ENCODE data around the gene USP53.
"Not testable (repeated sequence)": the region's sequence is repeated elsewhere in the genome, so short reads cannot be mapped to it uniquely, and the experiment has no call there.

USP53 gene

DNA sequence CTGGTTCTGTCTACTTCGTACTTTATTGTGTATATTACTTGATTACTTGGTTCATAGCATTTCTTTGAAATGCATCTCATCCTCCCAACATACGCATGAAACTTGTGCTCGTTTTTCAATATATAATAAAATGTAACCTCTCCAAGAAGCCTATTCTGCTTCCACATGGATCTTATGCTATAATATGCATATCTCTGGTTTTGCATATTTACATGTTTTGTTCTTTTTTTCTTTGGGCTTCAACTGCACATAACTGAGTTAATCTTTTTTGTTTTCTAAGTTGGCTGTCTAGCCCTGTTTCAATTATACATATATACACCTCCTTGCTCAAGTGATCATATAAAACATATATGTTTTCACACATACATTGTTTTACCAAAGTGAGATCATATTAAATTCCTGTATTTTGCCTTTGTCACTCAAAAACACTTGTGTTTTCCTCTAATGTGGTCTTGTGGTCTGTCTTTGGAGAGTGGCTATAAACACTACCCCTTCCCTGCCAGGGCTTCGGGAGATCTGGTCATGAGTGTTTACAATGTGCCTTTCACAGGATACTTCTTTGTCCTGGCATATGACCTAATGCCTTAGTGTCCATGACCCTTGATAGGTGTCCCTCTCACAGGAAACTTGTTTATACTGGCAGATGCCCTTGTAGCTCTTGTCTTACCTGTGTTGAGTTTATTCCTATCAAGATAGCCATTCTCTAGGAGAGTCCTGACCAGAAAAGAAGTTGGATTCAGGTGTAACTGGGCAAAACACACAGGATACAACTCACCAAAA, 17.6 kb downstream of the USP53 start:
- no peak for DNase-seq

- DNase-seq: no peak
These were observed 19.0 kb downstream of the USP53 start for GRCh38 chr4:119231491-119231890.

GRCh38 chr4:119232286-119232685, 19.8 kb downstream of the USP53 start:
- no peak for DNase-seq

DNA sequence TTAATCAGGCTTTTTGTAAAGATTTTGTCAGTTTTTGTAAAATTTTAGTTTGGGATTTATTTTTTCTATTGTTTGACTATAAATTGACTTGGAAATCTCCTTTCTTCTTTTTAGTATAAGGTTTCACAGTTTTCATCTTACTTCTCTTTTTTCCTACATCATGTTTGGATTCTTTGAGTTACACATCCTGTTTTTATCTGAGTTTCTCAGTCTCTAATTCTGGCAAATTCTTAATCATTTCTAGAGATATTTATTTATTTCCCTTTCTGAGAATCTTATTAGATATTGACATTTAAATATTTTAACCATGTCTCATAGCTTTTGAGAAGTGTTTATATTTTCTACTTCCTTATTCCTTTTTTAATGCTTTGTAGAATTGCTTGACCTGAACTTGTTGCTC, 20.7 kb downstream of the USP53 start:
- no peak for DNase-seq

- DNase-seq: no peak
These were observed 21.2 kb downstream of the USP53 start for GRCh38 chr4:119233750-119234149.

DNA sequence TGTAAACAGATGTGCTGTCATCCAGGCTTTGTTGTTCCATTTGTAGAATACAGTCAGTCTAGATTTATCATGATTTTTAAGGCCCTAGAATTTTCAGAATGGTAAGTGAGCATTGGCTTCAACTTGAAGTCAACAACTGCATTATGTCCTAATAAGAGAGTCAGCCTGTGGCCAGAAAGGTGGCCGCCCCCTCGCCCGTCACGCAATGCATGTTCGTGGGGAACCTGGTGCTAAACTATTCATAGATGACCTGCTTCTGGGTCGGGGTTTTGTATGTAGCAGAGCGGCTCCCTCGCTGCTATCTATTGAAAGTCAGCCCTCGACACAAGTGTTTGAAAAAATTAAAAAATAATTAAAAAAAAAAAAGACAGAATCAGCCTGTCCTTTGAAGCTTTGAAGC, 24.7 kb downstream of the USP53 start:
- no peak for DNase-seq

- DNase-seq: no peak
These were observed 25.1 kb downstream of the USP53 start for GRCh38 chr4:119237642-119238041.

GRCh38 chr4:119238068-119238722, 25.7 kb downstream of the USP53 start:
- DNase-seq: no peak

- no peak for DNase-seq
These were observed 27.6 kb downstream of the USP53 start for GRCh38 chr4:119240128-119240527.

DNA sequence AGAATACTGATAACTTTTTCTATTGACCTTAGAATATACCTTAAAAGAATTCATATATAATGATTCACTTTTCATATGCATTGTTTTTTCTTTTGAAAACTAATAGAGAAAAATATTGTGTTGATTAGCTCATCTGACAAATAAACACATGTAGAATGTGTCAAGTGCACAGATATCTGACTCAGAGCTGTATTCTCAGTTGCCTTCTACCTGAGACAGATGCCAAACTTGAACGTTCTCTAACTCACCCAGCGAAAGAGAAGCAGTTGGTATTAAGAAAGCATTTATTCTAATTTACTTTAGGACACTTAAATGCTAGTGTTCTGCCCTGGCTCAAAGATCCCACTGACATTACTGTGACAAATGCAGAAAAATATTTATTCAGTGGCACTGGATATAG, 28.1 kb downstream of the USP53 start:
- no peak for DNase-seq

GRCh38 chr4:119242417-119242816, 29.9 kb downstream of the USP53 start:
- DNase-seq: no peak

DNA sequence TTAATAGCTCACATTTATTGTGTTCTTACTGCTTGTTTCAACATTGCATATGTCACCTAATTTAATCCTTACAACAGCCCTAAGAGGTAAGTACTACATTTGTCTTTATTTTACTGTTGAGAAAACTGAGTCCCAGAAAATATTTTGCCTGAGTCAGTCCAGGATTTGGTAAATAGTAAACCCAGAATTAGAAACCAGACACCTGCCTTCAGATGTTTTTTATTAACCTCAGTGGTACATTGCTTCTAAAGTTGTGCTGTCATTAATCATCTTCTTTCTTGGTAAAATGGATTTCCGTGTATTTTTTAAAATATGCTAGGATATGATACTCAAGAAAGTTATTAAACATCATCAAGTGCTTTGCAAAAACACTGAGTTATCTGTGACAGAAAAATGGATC, 31.4 kb downstream of the USP53 start:
- DNase-seq: no peak

GRCh38 chr4:119244344-119244743, 31.8 kb downstream of the USP53 start:
- no peak for DNase-seq

DNA sequence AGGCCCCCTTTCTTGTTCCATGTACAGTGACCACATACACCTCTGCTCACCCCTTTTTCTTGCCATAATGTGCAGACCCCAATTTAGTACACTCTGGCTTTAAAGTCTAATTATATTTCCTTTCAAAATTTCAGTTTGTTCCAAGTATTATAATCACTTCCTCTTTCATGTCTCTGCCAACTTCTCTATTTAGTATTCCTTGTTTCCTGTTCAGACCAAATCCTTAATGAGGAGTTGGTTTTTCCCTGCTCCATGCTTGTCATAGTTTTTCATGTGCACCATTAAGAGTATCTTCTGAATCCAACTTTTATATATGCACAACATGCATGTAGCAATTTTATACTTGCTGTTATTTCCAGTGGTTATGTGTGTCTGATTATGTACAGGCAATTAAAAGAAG, 32.3 kb downstream of the USP53 start:
- no peak for DNase-seq

GRCh38 chr4:119246177-119246733, 33.7 kb downstream of the USP53 start:
- no peak for DNase-seq

GRCh38 chr4:119251037-119251436, 38.5 kb downstream of the USP53 start:
- not testable (repeated sequence) for DNase-seq

GRCh38 chr4:119255223-119255622, 42.7 kb downstream of the USP53 start:
- DNase-seq: not testable (repeated sequence)

- no peak for DNase-seq
These were observed 48.0 kb downstream of the USP53 start for GRCh38 chr4:119260528-119260927.

DNA sequence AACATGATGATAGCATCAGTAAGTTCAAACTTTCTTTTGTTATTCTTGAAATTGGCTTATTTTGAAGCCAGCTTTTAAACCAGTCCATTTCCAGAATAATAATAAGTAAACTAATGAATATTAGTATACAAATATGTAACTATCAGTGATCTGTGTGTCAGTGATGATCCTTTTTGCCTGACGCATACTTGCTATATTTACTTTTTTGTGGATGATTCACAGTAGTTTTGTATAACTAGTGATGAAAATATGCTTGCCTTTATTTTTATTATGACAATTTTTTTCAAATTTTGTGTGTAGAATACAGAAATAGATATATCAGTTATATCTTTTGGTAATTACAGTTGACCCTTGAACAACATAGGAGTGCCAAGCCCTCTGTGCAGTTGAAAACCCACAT, 49.5 kb downstream of the USP53 start:
- no peak for DNase-seq

GRCh38 chr4:119264743-119265142, 52.2 kb downstream of the USP53 start:
- no peak for DNase-seq

DNA sequence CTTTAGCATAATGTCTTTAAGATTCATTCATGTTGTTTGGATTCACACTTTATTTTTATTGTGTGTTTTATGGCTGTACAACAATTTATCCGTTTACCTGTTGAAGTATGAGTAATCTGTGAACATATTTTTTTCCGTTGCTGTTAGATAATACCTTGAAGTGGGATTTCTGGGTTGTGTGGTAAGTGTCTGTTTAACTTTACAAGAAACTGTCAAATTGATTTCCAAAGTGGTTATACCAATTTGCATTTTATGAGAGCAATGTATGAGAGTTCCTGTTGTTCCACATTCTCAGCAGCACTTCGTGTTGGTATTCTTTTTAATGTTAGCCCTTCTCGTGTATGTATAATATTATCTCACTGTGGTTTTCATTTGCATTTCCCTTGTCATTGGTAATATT, 53.6 kb downstream of the USP53 start:
- DNase-seq: no peak

DNA sequence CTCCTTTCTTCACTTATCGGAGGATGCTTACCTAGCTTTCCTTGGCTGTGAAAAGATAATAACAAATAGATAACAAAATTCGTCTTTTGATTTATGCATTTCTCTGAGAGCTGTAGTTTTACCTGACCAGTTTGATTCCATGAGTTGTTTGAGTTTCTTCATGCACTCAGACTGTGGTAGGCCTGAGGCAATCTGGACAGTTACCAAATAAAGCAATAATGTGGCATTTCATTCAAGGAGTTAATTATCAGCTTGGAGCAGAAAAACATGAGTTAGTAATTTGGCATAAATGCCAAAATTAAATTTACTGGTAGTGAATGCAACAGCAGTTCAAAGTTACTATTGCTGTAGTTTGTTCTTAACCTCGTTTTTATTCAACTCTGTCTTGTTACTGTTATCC, 56.0 kb downstream of the USP53 start:
- no peak for DNase-seq

DNA sequence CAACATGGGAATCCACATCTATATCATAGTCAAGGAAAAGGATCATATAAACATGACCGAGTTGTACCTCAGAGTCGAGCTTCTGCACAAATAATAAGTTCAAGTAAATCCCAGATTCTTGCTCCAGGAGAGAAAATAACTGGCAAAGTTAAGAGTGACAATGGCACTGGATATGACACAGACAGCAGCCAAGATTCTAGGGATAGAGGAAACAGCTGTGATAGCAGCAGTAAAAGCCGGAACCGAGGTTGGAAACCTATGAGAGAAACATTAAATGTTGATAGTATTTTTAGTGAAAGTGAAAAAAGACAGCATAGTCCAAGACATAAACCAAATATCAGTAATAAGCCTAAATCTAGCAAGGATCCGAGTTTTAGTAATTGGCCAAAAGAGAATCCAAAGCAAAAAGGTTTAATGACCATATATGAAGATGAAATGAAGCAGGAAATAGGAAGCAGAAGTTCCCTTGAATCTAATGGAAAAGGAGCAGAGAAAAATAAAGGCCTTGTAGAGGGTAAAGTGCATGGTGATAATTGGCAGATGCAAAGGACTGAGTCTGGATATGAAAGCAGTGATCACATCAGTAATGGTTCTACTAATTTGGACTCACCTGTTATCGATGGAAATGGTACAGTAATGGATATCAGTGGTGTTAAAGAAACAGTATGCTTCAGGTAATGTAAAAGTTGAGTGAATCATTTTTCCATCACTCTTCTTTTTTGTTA, 59.0 kb downstream of the USP53 start:
- DNase-seq: no peak

DNA sequence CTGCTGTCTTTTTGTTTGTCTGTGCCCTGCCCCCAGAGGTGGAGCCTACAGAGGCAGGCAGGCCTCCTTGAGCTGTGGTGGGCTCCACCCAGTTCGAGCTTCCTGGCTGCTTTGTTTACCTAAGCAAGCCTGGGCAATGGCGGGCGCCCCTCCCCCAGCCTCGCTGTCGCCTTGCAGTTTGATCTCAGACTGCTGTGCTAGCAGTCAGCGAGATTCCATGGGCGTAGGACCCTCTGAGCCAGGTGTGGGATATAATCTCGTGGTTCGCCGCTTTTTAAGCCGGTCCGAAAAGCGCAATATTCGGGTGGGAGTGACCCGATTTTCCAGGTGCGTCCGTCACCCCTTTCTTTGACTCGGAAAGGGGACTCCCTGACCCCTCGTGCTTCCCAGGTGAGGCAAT, 67.0 kb downstream of the USP53 start:
- DNase-seq: not testable (repeated sequence)
